Activated naive CD4-positive, alpha-beta T cell treated with anti-CD3 and anti-CD28 coated beads, Interleukin-2, amount 10 ng/mL, durations not matched to agents 7 days and 5 days (primary cell): ENCODE measurements around the gene TSPAN5.
A peak's percentile ranks its signal among the peaks of the same experiment; 100 is the strongest.
"Not testable (repeated sequence)": the region's sequence is repeated elsewhere in the genome, so short reads cannot be mapped to it uniquely, and the experiment has no call there.

Experiments
- CTCF ChIA-PET: fragments of 350-600 bp; sonication (Branson Sonifier 250); formaldehyde crosslinking; loops from one replicate; lab custom pipeline; 2021; ENCODE audit warnings: antibody characterized with exemption; lab: Charles Lee
- DNase-seq: peaks from one replicate; pipeline ENCODE4 v3.0.0-alpha.2; 2020
- H3K27ac Mint-ChIP-seq: one replicate; pipeline ENCODE4 v1.8.0; 2021; ENCODE audit warnings: mild to moderate bottlenecking, moderate library complexity, mixed read lengths
- H3K27me3 Mint-ChIP-seq: one replicate; pipeline ENCODE4 v1.8.0; 2021; ENCODE audit warnings: mild to moderate bottlenecking, mixed read lengths
- H3K36me3 Mint-ChIP-seq: one replicate; pipeline ENCODE4 v1.8.0; 2021; ENCODE audit warnings: mixed read lengths
- H3K4me1 Mint-ChIP-seq: one replicate; pipeline ENCODE4 v1.8.0; 2021; ENCODE audit warnings: mixed read lengths
- H3K4me3 Mint-ChIP-seq: one replicate; pipeline ENCODE4 v1.8.0; 2021; ENCODE audit warnings: mild to moderate bottlenecking, moderate library complexity, mixed read lengths
- H3K9me3 Mint-ChIP-seq: one replicate; pipeline ENCODE4 v1.8.0; 2021; ENCODE audit warnings: mixed read lengths

TSPAN5 gene

GRCh38 chr4:98467627-98468072 lies 190.8 kb downstream of the TSPAN5 start:
- Mint-ChIP-seq H3K4me1 (peaks cover 23% of the 10 kb centered on the region), H3K9me3 (no peaks in the 10 kb centered on the region), H3K4me3 (peak overlapping the region; percentile 60), H3K27ac (no peak overlapping the region), H3K36me3 (peaks cover 20% of the 10 kb centered on the region), H3K27me3 (no peaks in the 10 kb centered on the region)
- DNase-seq = peak; percentile 77
- CTCF ChIA-PET = interaction anchor here (0.6 to 2.1 kb wide), 31 partner anchors 10 to 994 kb away, joined by 3 to 13 read pairs (median 4); partner anchors contain the start of genes METAP1 and TSPAN5

GRCh38 chr4:98466868-98467599 lies 191.4 kb downstream of the TSPAN5 start:
- DNase-seq = no peak
- no peak overlapping the region for H3K4me3 Mint-ChIP-seq
- H3K4me1 Mint-ChIP-seq = peaks cover 23% of the 10 kb centered on the region
- H3K27ac Mint-ChIP-seq = no peak overlapping the region
- peaks cover 14% of the 10 kb centered on the region for H3K36me3 Mint-ChIP-seq
- peaks cover under 1% of the 10 kb centered on the region for H3K9me3 Mint-ChIP-seq
- H3K27me3 Mint-ChIP-seq = no peaks in the 10 kb centered on the region
- CTCF ChIA-PET = interaction anchor here (0.6 to 2.1 kb wide), 30 partner anchors 11 to 528 kb away, joined by 3 to 13 read pairs (median 4); partner anchors contain the start of genes METAP1 and TSPAN5

- H3K27ac Mint-ChIP-seq = no peak overlapping the region
- no peak for DNase-seq
- H3K9me3 Mint-ChIP-seq = peaks cover 12% of the 10 kb centered on the region
- peaks cover 4% of the 10 kb centered on the region for H3K4me1 Mint-ChIP-seq
- CTCF ChIA-PET = interaction anchor here (1.4 kb wide), 1 partner anchor 200 kb away, joined by 3 read pairs; no protein-coding TSS in a partner anchor
- peaks cover 3% of the 10 kb centered on the region for H3K36me3 Mint-ChIP-seq
- H3K4me3 Mint-ChIP-seq = no peak overlapping the region
- no peaks in the 10 kb centered on the region for H3K27me3 Mint-ChIP-seq
Observed at GRCh38 chr4:98462487-98462886, 195.9 kb downstream of the TSPAN5 start.

- H3K4me3 Mint-ChIP-seq, H3K27ac Mint-ChIP-seq, CTCF ChIA-PET, H3K27me3 Mint-ChIP-seq, H3K36me3 Mint-ChIP-seq, H3K4me1 Mint-ChIP-seq, DNase-seq: not testable (repeated sequence)
- H3K9me3 Mint-ChIP-seq = peaks cover 14% of the 10 kb centered on the region
Observed at GRCh38 chr4:98461121-98461865, 197.1 kb downstream of the TSPAN5 start.

- H3K27ac Mint-ChIP-seq, H3K4me1 Mint-ChIP-seq, DNase-seq, H3K27me3 Mint-ChIP-seq, H3K36me3 Mint-ChIP-seq, CTCF ChIA-PET, H3K4me3 Mint-ChIP-seq: not testable (repeated sequence)
- peaks cover 25% of the 10 kb centered on the region for H3K9me3 Mint-ChIP-seq
Observed at GRCh38 chr4:98457422-98457821, 201.0 kb downstream of the TSPAN5 start.

- CTCF ChIA-PET = no interaction called here
Observed at GRCh38 chr4:98452091-98452490, 206.3 kb downstream of the TSPAN5 start.

GRCh38 chr4:98448908-98449307 lies 209.5 kb downstream of the TSPAN5 start:
- Mint-ChIP-seq H3K4me1 (peaks cover 53% of the 10 kb centered on the region), H3K9me3 (peaks cover 12% of the 10 kb centered on the region), H3K27ac (peak overlapping the region; percentile 51), H3K27me3 (no peaks in the 10 kb centered on the region), H3K36me3 (peaks cover 17% of the 10 kb centered on the region), H3K4me3 (no peak overlapping the region)
- CTCF ChIA-PET = interaction anchor here (0.9 to 1.6 kb wide), 4 partner anchors 19 to 546 kb away, joined by 3 to 4 read pairs (median 4); partner anchors contain the start of genes METAP1 and RAP1GDS1
- peak; percentile 65 for DNase-seq

More at GRCh38 chr4:98452091-98452490, 206.3 kb downstream of the TSPAN5 start:
- Mint-ChIP-seq H3K4me3 (no peak overlapping the region), H3K4me1 (peaks cover 40% of the 10 kb centered on the region), H3K36me3 (peaks cover 8% of the 10 kb centered on the region), H3K27me3 (no peaks in the 10 kb centered on the region), H3K27ac (no peak overlapping the region), H3K9me3 (peaks cover 16% of the 10 kb centered on the region)
- no peak for DNase-seq

GRCh38 chr4:98447648-98448047 lies 210.8 kb downstream of the TSPAN5 start:
- H3K36me3 Mint-ChIP-seq = peaks cover 28% of the 10 kb centered on the region
- peaks cover 48% of the 10 kb centered on the region for H3K4me1 Mint-ChIP-seq
- DNase-seq = no peak
- peaks cover 5% of the 10 kb centered on the region for H3K9me3 Mint-ChIP-seq
- H3K27ac Mint-ChIP-seq = peak overlapping the region; percentile 90
- CTCF ChIA-PET = interaction anchor here (1.3 to 1.5 kb wide), 3 partner anchors 20 to 186 kb away, joined by 3 to 5 read pairs (median 4); partner anchors contain the start of gene RAP1GDS1
- H3K4me3 Mint-ChIP-seq = no peak overlapping the region
- H3K27me3 Mint-ChIP-seq = no peaks in the 10 kb centered on the region

- peaks cover 35% of the 10 kb centered on the region for H3K36me3 Mint-ChIP-seq
- no peaks in the 10 kb centered on the region for H3K9me3 Mint-ChIP-seq
- H3K27me3 Mint-ChIP-seq = no peaks in the 10 kb centered on the region
- DNase-seq = peak; percentile 76
- CTCF ChIA-PET = interaction anchor here (1.3 to 1.5 kb wide), 3 partner anchors 21 to 185 kb away, joined by 3 to 5 read pairs (median 4); partner anchors contain the start of gene RAP1GDS1
- H3K27ac Mint-ChIP-seq = peak overlapping the region; percentile 90
- H3K4me3 Mint-ChIP-seq = peak overlapping the region; percentile 19
- peaks cover 48% of the 10 kb centered on the region for H3K4me1 Mint-ChIP-seq
Observed at GRCh38 chr4:98446499-98447375, 211.7 kb downstream of the TSPAN5 start.

GRCh38 chr4:98444371-98444770 lies 214.0 kb downstream of the TSPAN5 start:
- Mint-ChIP-seq H3K27me3 (no peaks in the 10 kb centered on the region), H3K9me3 (peaks cover 2% of the 10 kb centered on the region), H3K4me1 (peaks cover 42% of the 10 kb centered on the region), H3K4me3 (no peak overlapping the region), H3K27ac (no peak overlapping the region), H3K36me3 (peaks cover 45% of the 10 kb centered on the region)
- no peak for DNase-seq
- CTCF ChIA-PET = no interaction called here

GRCh38 chr4:98434816-98435215 lies 223.6 kb downstream of the TSPAN5 start:
- Mint-ChIP-seq H3K9me3 (no peaks in the 10 kb centered on the region), H3K4me1 (peaks cover 11% of the 10 kb centered on the region), H3K36me3 (peaks cover 27% of the 10 kb centered on the region), H3K27me3 (no peaks in the 10 kb centered on the region), H3K27ac (no peak overlapping the region), H3K4me3 (no peak overlapping the region)
- CTCF ChIA-PET = no interaction called here
- no peak for DNase-seq

GRCh38 chr4:98433691-98434090 lies 224.7 kb downstream of the TSPAN5 start:
- Mint-ChIP-seq H3K27me3 (no peaks in the 10 kb centered on the region), H3K36me3 (peaks cover 21% of the 10 kb centered on the region), H3K27ac (no peak overlapping the region), H3K4me1 (peaks cover 6% of the 10 kb centered on the region), H3K4me3 (no peak overlapping the region), H3K9me3 (no peaks in the 10 kb centered on the region)
- CTCF ChIA-PET = no interaction called here
- DNase-seq = no peak

GRCh38 chr4:98430708-98431403 lies 227.6 kb downstream of the TSPAN5 start:
- CTCF ChIA-PET = no interaction called here
- H3K27me3 Mint-ChIP-seq = no peaks in the 10 kb centered on the region

More at GRCh38 chr4:98430708-98431403, 227.6 kb downstream of the TSPAN5 start:
- peaks cover 17% of the 10 kb centered on the region for H3K4me1 Mint-ChIP-seq
- H3K27ac Mint-ChIP-seq = no peak overlapping the region
- H3K4me3 Mint-ChIP-seq = no peak overlapping the region
- H3K9me3 Mint-ChIP-seq = peaks cover 13% of the 10 kb centered on the region
- DNase-seq = no peak
- H3K36me3 Mint-ChIP-seq = peaks cover 28% of the 10 kb centered on the region
